H1 (cell line): Measurements from ENCODE around the gene ARID4B. TPM values are rescaled to one million over a fixed set of nuclear protein-coding genes. Genes with fewer than 3 reads are reported as not detected.

Source experiments
- CTCF ChIA-PET: fragments of 300-600 bp; sonication (Branson Sonifier 250); formaldehyde crosslinking; loops from one replicate; lab custom pipeline; 2021; ENCODE audit not compliant: partially characterized antibody; lab: Charles Lee
- POLR2A ChIA-PET: fragments of 300-600 bp; sonication (Branson Sonifier 250); formaldehyde crosslinking; loops from one replicate; lab custom pipeline; 2021; ENCODE audit warnings: inconsistent platforms; ENCODE audit not compliant: partially characterized antibody; lab: Charles Lee
- DNase-seq, 2 experiments: peaks; one replicate each; pipeline versions ENCODE4 v3.0.0 to v3.0.0-alpha.2; 2010 to 2022; ENCODE audit warnings: low spot score in 2 of 2, low read depth in 1 of 2, mixed read lengths in 1 of 2
- FAIRE-seq: peaks from 2 replicates; lab custom pipeline; 2011; peaks lifted over from hg19 to GRCh38; lab: Jason Lieb, UNC
- H2AFZ ChIP-seq: 2 replicates; pipeline ENCODE4 v1.8.1; 2012; ENCODE audit warnings: low read length, inconsistent platforms
- H2AK5ac ChIP-seq: 2 replicates; pipeline ENCODE4 v1.6.1; 2013; ENCODE audit warnings: low read depth, low read length
- H2BK120ac ChIP-seq: replicated peaks from 2 replicates; pipeline ENCODE3; 2013; ENCODE audit warnings: low read depth, low read length, inconsistent platforms
- H2BK12ac ChIP-seq: 2 replicates; pipeline ENCODE4 v1.6.1; 2013; ENCODE audit warnings: low read depth, low read length
- H2BK15ac ChIP-seq: 2 replicates; pipeline ENCODE4 v1.6.1; 2013; ENCODE audit warnings: low read length
- H2BK20ac ChIP-seq: 2 replicates; pipeline ENCODE4 v1.6.1; 2013; ENCODE audit warnings: low read length
- H2BK5ac ChIP-seq: 2 replicates; pipeline ENCODE4 v1.6.1; 2013; ENCODE audit warnings: low read depth, low read length
- H3K14ac ChIP-seq: 2 replicates; pipeline ENCODE4 v1.6.1; 2013; ENCODE audit warnings: inconsistent platforms; ENCODE audit not compliant: insufficient read length
- H3K18ac ChIP-seq: 2 replicates; pipeline ENCODE4 v1.6.1; 2013; ENCODE audit warnings: low read length; ENCODE audit errors: extremely low read depth
- H3K23ac ChIP-seq: 2 replicates; pipeline ENCODE4 v1.6.1; 2013; ENCODE audit warnings: inconsistent platforms; ENCODE audit not compliant: insufficient read length
- H3K23me2 ChIP-seq: 2 replicates; pipeline ENCODE4 v1.6.1; 2013; ENCODE audit warnings: low read depth, low read length
- H3K27ac ChIP-seq: 2 replicates; pipeline ENCODE4 v1.6.1; 2011; ENCODE audit warnings: low read depth, low read length, inconsistent platforms
- H3K27me3 ChIP-seq, 4 experiments: replicated peaks in 1 of 4; 1 replicate in 1 of 4; 2 replicates in 3 of 4; pipeline versions ENCODE4 v1.6.1 to v1.8.1; 2011 to 2013; ENCODE audit warnings: low read length in 3 of 4, mild to moderate bottlenecking in 3 of 4, inconsistent platforms in 2 of 4, mixed read lengths in 2 of 4, moderate library complexity in 1 of 4; ENCODE audit not compliant: control insufficient read depth in 3 of 4, insufficient read depth in 3 of 4; ENCODE audit errors: extremely low read depth in 1 of 4
- H3K36me3 ChIP-seq, 4 experiments: 2 replicates each; pipeline versions ENCODE4 v1.6.1 to v1.8.1; 2011 to 2013; ENCODE audit warnings: mild to moderate bottlenecking in 4 of 4, low read length in 3 of 4, moderate library complexity in 2 of 4, control low read depth in 1 of 4, inconsistent platforms in 1 of 4; ENCODE audit not compliant: insufficient read depth in 4 of 4, control insufficient read depth in 2 of 4
- H3K4ac ChIP-seq: replicated peaks from 2 replicates; pipeline ENCODE3; 2013; ENCODE audit warnings: low read length, low read depth, mixed read lengths, inconsistent platforms; ENCODE audit not compliant: insufficient read length
- H3K4me1 ChIP-seq, 4 experiments: replicated peaks in 1 of 4; 1 replicate in 1 of 4; 2 replicates in 3 of 4; pipeline versions ENCODE4 v1.6.1 to v1.8.1; 2011 to 2013; ENCODE audit warnings: low read length in 3 of 4, inconsistent platforms in 2 of 4, mixed read lengths in 1 of 4; ENCODE audit not compliant: insufficient read depth in 4 of 4, control insufficient read depth in 3 of 4
- H3K4me2 ChIP-seq, 2 experiments: 2 replicates each; pipeline versions ENCODE4 v1.6.1 to v1.8.1; 2011 to 2013; ENCODE audit warnings: low read depth in 2 of 2, low read length in 2 of 2, control low read depth in 1 of 2, inconsistent platforms in 1 of 2, mild to moderate bottlenecking in 1 of 2; ENCODE audit not compliant: insufficient read depth in 1 of 2
- H3K4me3 ChIP-seq, 4 experiments: fragments of 200-600, 300-600 bp in 1 of 4; sonication (generic), shearing (Covaris generic), sonication (Bioruptor Twin) in 1 of 4; 2 replicates each; pipeline versions ENCODE4 v1.5.1 to v1.8.1; 2011 to 2016; ENCODE audit warnings: low read length in 4 of 4, low read depth in 3 of 4, control low read depth in 2 of 4, inconsistent platforms in 2 of 4, mild to moderate bottlenecking in 2 of 4, mixed read lengths in 1 of 4, moderate library complexity in 1 of 4; ENCODE audit not compliant: insufficient read depth in 2 of 4; ENCODE audit errors: extremely low read depth in 1 of 4
- H3K56ac ChIP-seq: replicated peaks from 2 replicates; pipeline ENCODE3; 2013; ENCODE audit warnings: low read depth, mild to moderate bottlenecking, mixed read lengths, low read length, inconsistent platforms; ENCODE audit not compliant: insufficient read length
- H3K79me1 ChIP-seq: 2 replicates; pipeline ENCODE4 v1.6.1; 2013; ENCODE audit warnings: low read depth, low read length, control low read depth
- H3K79me2 ChIP-seq, 2 experiments: 2 replicates each; pipeline versions ENCODE4 v1.6.1 to v1.8.1; 2012 to 2013; ENCODE audit warnings: low read length in 2 of 2, mild to moderate bottlenecking in 2 of 2, inconsistent platforms in 1 of 2; ENCODE audit not compliant: insufficient read depth in 2 of 2, control insufficient read depth in 1 of 2
- H3K9ac ChIP-seq, 4 experiments: replicated peaks in 1 of 4; 1 replicate in 1 of 4; 2 replicates in 3 of 4; pipeline versions ENCODE4 v1.6.1 to v1.8.1; 2011 to 2013; ENCODE audit warnings: low read depth in 3 of 4, low read length in 3 of 4, control low read depth in 2 of 4, mild to moderate bottlenecking in 2 of 4, moderate library complexity in 2 of 4, inconsistent platforms in 1 of 4; ENCODE audit errors: extremely low read depth in 1 of 4
- H3K9me3 ChIP-seq, 2 experiments: 2 replicates each; pipeline versions ENCODE4 v1.6.1 to v1.8.1; 2012 to 2013; ENCODE audit warnings: mild to moderate bottlenecking in 2 of 2, moderate library complexity in 2 of 2, control low read depth in 1 of 2, inconsistent platforms in 1 of 2, low read depth in 1 of 2, low read length in 1 of 2, mixed read lengths in 1 of 2; ENCODE audit not compliant: insufficient read depth in 2 of 2
- H4K20me1 ChIP-seq, 2 experiments: replicated peaks in 1 of 2; 2 replicates each; pipeline versions ENCODE3 to v1.8.1; 2011 to 2013; ENCODE audit warnings: inconsistent platforms in 2 of 2, low read length in 2 of 2, mild to moderate bottlenecking in 1 of 2; ENCODE audit not compliant: insufficient read depth in 2 of 2, control insufficient read depth in 1 of 2
- H4K5ac ChIP-seq: 2 replicates; pipeline ENCODE4 v1.6.1; 2013; ENCODE audit warnings: low read length, low read depth, mixed read lengths, inconsistent platforms; ENCODE audit not compliant: insufficient read length
- H4K8ac ChIP-seq: 2 replicates; pipeline ENCODE4 v1.8.0; 2013; ENCODE audit warnings: mild to moderate bottlenecking, moderate library complexity, low read length, inconsistent platforms; ENCODE audit not compliant: insufficient read depth; ENCODE audit errors: extremely low read depth
- H4K91ac ChIP-seq: replicated peaks from 2 replicates; pipeline ENCODE3; 2013; ENCODE audit warnings: low read length, mixed read lengths, inconsistent platforms; ENCODE audit not compliant: insufficient read length
- BCL11A ChIP-seq, 2 experiments: IDR thresholded peaks; one replicate each; pipeline ENCODE4 v1.6.1; 2011; ENCODE audit warnings: low read depth in 2 of 2, low read length in 2 of 2, mild to moderate bottlenecking in 2 of 2
- CTCF ChIP-seq, 3 experiments: IDR thresholded peaks; 1 replicate in 2 of 3; 2 replicates in 1 of 3; pipeline versions ENCODE4 v1.5.1 to v1.6.1; 2011; ENCODE audit warnings: low read length in 3 of 3, mild to moderate bottlenecking in 3 of 3, inconsistent platforms in 2 of 3, low read depth in 1 of 3, moderate library complexity in 1 of 3; ENCODE audit not compliant: insufficient read depth in 1 of 3; ENCODE audit errors: control extremely low read depth in 1 of 3
- JUN ChIP-seq: IDR thresholded peaks from 2 replicates; pipeline ENCODE4 v1.6.1; 2011; ENCODE audit warnings: low read depth, mild to moderate bottlenecking, improper control_type of control experiment, low read length
- TBP ChIP-seq: IDR thresholded peaks from 2 replicates; pipeline ENCODE4 v1.6.1; 2011; ENCODE audit warnings: low read depth, low read length, improper control_type of control experiment
- polyA plus RNA-seq, 7 experiments: library from polyadenylated mRNA; depleted of rRNA in 3 of 7; stranded (reverse) in 5 of 7; unstranded in 2 of 7; fragments of >200 nt in 5 of 7; fragments of 200-250 nt in 2 of 7; gene quantifications; 1 replicate in 5 of 7; 2 replicates in 1 of 7; 4 replicates in 1 of 7; pipeline versions ENCODE4 v1.2.1 to v1.2.3, GENCODE V29; 2011 to 2013; ENCODE audit warnings: missing spikeins in 2 of 7, mixed read lengths in 2 of 7
- total RNA-seq: library from RNA; stranded (reverse); fragmentation: NEBNext Ultra II Directional; extraction: Animal tissue kit (Norgen Biotek cat#: 25700); gene quantifications from 2 replicates; pipeline ENCODE4 v1.2.1, GENCODE V29; 2021

ARID4B gene
- total and polyA plus RNA-seq, 2 of the 8 experiments (the other 6 are each of a cell fraction or from before 2014, with no cell fraction given): 5.1 to 28.8 TPM

- Histone ChIP-seq H3K4ac (no peak overlapping the region), H4K5ac (no peak overlapping the region), H2AK5ac (no peak overlapping the region), H2AFZ (no peak overlapping the region), H2BK12ac (no peak overlapping the region), H2BK5ac (no peak overlapping the region), H2BK20ac (no peak overlapping the region), H3K36me3 (peaks cover 0 to 5% (median 0%) of the 10 kb centered on the region in 4 experiments; a peak in 3 of 8 replicates), H3K27ac (no peak overlapping the region), H3K9me3 (no peaks in the 10 kb centered on the region), H2BK15ac (no peak overlapping the region), H3K18ac (no peak overlapping the region), H3K14ac (no peak overlapping the region), H2BK120ac (no peak overlapping the region), H3K27me3 (no peaks in the 10 kb centered on the region), H3K79me2 (peaks cover 12 to 96% of the 10 kb centered on the region in 2 experiments), H3K4me3 (no peak overlapping the region), H4K20me1 (peaks cover 5 to 6% of the 10 kb centered on the region in 2 experiments), H3K9ac (no peak overlapping the region), H3K56ac (no peak overlapping the region), H4K8ac (no peak overlapping the region), H3K23me2 (no peaks in the 10 kb centered on the region), H3K23ac (no peak overlapping the region), H3K4me1 (peaks cover 0 to 1% (median 0%) of the 10 kb centered on the region in 4 experiments; a peak in 1 of 7 replicates), H4K91ac (no peak overlapping the region), H3K4me2 (no peak overlapping the region), H3K79me1 (0 out of 2 replicates have a peak, but pooled peaks cover 2% of the 10 kb centered on the region)
- FAIRE-seq (no peak), DNase-seq (no peak)
- CTCF ChIA-PET: interaction anchor here (0.5 kb wide), 1 partner anchor 99 kb away, joined by 3 read pairs; no protein-coding TSS in a partner anchor
- POLR2A ChIA-PET: interaction anchor here (0.8 kb wide), 1 partner anchor 25 kb away, joined by 3 read pairs; no protein-coding TSS in a partner anchor
- TF ChIP-seq TBP: no peak
- no peak for TF ChIP-seq CTCF (IDR thresholded peaks at IDR 0.05; ENCODE audit: control extremely low read depth in 1 of 3, insufficient read depth in 1 of 3, low read depth in 1 of 3, low read length in 3 of 3)
- no peak for TF ChIP-seq BCL11A (IDR thresholded peaks at IDR 0.05; ENCODE audit: low read depth in 2 of 2, low read length in 2 of 2)
- TF ChIP-seq JUN: no peak
These were observed 63.7 kb downstream of the ARID4B start for GRCh38 chr1:235264327-235264726.
